HG03139 (cell line): ENCODE data around the gene CDH13.

ENCODE experiments used
- ATAC-seq: cut with Tn5 transposase; IDR thresholded peaks from one replicate; pipeline ENCODE4 v1.9.1; 2021; ENCODE audit not compliant: unreplicated experiment

Gene CDH13

DNA sequence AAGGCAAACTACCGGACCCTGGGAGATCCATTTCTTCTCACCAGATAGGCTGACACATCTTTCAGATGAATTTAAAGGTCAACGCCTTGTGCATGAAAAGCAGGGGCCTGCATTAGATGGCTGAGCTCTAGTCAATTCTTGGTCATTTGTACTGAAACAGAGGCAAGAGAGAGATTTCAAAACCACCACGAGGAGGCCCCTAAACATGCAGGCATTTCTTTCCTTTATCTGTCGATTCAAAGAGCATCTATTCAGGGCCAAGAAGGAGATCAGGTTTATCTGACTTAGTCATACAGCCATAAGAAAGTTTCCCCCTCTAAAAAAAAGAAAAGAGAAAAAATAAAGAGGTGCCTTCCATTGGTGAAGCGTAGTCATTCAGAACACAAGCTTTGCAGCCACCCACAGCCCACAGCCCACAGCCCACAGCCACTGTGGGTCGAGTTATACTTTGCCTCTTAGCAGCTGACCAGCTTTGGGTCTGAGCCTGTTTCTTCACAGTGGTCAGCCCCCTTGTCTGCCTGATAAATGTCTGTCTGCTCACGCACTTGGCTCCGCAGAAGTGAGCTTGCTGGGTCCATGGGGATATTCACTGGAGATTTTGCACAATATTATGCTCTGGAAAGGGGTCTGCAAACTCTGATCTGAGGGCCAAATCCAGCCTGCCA is 207.5 kb downstream of the CDH13 start:
- ATAC-seq = no peak

DNA sequence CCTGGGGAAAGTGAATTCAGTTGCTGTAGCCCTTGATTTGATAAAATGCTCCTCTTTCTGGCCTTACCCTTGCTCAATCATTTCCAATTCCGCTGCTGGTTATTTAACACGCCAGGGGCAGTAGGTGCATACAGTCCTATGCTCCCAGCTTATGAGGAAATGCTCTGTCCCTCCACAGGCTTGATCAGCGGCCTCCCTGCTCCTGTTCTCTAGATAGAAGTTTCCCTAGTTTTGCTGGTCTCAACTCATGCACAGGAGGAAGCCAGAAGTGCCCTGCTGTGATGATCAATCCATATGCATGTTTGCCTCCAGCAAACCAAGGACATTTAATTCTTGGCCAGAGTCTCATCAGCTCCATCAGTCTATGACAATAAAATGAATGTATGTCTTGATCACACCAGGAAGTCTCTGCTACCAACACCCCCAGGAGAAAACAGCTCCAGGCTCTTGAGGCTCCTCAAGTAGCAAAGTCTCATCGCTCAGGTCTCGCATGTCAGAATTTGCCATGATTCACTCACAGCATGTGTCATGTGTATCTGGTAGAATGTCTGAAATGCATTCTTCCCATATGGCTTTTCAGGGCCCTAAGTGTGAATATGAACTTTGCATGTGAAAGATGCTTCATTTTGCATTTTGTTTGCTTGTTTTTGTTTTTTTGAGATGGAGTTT is 208.9 kb downstream of the CDH13 start:
- no peak for ATAC-seq

DNA sequence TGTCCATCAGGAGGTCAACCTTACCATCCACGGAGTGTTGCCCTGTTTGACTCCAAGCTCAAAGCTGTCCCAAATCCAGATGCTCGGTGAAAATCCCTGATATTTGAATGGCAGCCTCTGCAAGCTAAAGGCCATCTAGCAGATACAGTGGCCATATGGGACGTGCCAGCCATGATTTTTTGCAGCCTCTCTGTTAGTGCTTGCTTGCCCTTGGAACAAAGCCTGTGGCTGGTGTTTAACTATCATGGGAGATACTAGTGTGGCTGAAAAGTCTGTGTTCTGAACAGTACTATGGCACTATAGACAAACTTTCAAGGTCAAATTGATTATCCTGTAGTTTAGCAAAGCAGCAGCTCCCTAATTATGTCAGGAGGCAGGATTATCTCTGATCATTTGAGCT is 214.3 kb downstream of the CDH13 start:
- ATAC-seq = no peak

DNA sequence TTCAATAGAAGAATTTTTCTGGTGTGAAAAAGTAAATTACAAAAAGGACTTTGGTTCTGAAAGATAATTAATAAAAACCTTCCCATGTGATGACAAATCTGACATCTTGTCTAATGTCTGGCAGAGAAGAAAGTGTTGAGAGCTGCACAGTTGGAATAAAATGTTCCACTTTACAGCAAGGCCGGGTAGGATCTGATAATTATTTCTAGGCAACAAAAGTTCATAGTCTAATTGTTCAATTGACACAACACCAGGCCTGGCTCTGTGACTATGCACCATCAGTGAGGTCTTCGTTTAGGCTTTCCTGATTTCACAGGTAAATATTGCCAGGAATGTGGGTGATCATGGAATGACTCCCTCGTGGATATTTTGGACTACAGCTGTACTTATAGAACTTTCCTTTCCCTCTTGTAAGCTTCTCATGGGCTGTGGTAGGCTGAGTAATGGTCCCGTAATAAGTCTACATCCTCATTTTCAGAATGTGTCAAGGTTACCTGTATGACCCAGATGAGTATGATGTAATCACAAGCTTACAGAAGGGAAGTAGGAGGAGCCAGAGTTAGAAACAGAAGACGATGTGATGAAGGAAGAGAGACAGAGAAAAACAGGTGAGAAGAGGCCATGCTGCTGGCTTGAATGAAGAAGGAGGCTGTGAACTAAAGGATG is 217.0 kb downstream of the CDH13 start:
- no peak for ATAC-seq

DNA sequence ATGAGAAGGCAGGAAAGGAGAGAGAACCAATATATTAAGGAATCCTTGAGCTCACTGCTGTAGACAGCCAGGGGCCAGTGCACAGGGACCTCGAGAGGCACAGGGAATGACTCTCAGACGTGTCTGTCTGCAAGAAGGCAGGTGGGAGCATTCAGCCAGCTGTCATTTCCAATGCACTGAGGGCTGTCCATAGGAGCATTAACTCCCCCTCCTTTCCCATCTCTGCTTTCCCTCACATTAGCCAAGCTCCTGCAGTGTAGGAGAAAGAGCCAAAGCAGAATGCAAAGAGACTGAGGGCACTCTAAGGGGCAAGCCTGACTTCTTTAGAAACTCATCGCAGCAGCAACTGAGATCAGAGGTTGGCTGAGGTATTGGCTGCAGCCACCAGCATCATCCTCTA is 218.3 kb downstream of the CDH13 start:
- no peak for ATAC-seq

DNA sequence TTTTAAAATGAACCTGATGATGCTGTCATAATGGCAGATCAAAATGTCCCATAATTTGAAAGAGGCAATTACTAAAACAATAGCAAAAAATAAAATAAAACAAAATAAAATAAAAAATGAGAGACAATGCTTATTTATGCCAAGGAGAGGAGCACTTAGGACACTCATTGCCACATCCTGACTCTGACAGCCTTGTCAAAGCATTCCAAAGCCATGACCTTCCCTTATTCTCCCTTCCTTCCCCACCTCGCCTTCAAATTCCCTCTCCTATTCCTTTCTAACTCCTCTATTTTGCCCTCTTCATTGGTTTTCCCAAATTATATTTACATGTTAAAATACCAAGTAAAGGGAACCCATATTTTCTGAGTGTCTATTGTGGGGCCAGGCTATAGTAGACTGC is 220.0 kb downstream of the CDH13 start:
- no peak for ATAC-seq

DNA sequence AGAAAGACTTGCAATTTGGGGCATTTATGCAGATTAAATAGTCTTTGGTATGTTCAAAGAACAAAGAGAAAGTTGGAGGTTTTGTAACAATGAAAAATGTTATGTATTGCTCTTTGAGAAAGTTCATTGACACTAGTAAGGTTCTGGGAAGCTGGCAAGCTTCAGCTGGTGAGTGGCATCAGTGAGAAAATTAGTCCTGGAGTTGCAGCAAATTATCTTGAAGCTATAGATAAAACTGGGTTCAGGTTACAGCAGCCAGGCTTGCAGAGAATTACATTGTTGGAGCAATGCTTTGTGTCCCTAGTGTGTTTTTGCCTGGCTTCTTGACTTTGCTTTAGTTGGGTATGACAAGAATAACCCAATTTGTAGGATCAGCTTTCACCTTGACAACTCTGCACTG is 221.2 kb downstream of the CDH13 start:
- ATAC-seq = no peak

DNA sequence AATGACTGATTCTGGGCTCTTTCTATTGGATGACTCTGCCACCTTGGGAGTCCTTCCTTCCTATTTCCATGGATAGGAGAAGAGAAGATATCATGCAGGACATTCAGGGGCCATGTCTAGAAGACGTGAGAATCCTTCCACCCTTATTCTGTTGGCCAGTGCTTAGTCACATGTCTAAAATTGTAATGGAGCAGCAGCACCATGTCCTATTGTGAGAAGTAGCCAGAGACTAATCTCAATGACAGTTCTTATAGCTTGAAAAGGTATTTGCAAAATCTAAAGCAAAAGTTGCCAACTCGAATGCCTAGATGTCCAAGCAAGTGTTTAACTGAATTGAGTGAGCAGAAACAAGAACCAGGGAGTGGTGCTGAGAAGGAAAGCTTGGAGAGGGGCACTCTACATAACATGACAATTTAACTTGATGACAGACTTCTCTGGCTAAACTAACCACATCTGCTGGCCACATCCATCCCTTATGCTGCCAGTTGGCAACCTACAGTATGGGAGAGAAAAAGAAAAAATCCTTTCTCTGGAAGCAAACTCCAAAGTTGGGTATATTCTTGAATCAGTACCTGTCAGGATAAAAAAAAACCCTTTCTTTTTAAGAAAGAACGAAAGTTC is 225.7 kb downstream of the CDH13 start:
- no peak for ATAC-seq

DNA sequence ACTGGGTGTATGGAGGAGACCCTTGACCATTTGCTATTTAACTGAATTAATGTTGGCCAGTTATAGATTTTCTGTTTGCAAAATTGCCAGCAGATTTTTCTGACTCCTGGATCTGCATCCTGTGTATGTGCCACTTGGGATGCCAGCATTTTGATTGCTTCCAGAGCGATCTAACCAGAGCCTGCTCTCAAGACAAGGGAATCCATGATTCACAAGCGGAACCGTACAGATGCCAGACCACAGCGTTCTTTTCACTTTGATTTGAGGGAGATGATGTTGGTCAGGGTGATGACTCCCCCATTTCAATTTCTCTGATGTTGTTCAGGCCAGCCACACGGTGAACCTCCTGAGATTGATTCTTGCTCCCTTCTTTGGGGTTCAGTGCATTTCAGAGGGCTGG is 228.7 kb downstream of the CDH13 start:
- no peak for ATAC-seq

DNA sequence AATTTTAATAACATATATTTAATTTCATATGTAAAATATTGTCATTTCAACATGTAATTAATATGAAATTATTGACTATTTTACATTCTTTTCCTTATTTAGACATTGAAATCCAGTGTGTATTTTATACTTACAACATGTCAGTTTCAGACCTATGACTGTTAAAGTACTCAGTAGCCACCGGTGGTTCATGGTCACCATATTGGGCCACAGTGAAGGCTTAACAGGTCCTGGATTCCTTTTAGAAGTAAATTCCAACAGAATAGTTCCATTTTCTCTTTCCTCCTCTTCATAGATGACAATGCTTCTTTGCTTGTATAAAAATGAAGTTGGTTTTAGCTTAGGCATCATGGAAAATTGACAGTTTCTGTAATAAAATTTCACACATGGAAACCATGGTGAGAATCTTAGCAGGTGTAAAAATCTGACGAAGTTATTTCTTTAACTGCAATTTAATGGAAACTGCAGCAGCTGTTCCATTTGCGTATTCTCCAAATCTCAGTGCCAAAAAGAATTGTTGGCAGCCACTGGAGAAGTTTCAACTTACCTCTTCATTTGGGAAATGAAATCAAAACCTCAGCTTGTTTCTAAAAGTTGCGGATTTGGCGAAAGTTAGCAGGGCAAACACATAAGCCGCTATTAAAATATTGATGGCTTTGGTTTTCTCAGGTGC is 231.1 kb downstream of the CDH13 start:
- no peak for ATAC-seq

DNA sequence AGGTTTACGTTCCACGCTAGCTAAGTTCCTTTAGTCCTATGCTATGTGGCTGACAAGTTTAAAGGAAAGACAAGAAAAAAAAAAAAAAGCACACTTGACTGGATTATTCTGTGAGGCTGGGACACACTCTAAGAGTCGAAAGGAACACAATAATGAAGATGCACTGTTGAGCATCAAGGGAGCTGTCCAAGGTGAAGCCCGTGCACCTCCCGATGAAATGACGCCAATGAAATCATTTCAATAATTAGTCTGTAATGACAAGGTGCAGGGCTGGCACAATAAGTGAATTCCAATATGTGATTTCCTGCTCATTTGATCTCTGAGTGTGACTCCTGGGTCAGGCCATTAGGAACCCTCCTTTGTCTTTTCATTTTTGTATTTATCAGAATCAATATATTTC is 232.9 kb downstream of the CDH13 start:
- no peak for ATAC-seq

DNA sequence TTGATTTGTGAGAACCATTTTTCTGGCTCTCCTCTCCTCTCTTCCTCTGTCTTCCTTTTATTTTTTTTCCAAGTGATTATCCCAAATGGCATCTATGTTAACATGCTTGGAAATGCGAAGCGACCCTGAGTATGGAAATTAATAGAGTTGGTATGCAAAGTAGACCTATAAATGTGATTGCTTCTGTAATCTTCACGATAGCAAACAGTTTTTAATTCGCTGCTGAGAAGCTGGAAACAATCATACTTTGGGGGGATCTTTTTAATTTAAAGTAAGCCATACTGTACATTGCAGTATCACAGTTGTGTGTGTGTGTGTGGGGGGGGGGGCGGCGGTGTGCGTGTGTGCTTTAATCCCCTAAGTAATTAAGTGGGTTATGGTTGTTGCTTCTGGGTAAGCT is 233.3 kb downstream of the CDH13 start:
- ATAC-seq = no peak

DNA sequence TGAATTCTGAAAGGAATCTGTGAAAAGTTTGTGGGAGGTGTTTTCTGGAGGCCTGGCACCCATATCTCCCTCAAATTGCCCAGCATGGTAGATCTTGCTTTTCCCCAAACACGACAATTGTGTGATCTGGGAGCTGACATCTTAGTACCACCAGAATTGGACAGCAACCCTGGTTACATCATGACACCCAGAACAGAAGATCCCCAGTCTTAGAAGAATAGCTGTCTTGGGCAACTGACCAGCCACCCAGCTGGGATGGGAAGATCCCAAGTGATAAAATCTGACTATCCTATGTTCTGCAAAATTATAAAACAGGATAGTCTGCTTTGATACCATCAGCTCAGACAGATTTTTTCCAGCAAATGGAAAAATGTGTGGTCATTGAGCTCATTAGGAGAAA is 235.3 kb downstream of the CDH13 start:
- no peak for ATAC-seq

DNA sequence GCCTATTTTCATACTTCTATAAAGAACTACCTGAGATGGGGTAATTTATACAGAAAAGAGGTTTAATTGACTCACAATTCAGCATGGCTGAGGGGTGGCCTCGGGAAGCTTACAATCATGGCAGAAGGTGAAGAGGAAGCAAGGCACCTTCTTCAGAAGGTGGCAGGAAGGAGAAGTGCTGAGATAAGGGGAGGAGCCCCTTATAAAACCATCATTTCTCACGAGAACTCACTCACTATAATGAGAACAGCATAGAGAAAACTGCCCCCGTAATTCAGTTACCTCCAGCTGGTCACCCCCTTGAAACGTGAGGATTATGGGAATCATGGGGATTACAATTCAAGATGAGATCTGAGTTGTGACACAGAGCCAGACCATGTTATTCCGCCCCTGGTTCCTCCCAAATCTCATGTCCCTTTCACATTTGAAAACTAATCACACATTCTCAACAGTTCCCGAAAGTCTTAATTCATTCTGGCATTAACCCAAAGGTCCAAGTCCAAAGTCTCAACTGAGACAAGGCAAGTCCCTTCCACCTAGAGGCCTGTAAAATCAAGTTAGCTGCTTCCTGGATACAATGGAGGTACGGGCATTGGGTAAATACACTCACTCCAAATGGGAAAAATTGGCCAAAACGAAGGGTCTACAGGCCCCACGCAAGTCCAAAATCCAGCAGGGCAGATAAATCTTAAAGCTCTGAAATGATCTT is 237.7 kb downstream of the CDH13 start:
- ATAC-seq = no peak

DNA sequence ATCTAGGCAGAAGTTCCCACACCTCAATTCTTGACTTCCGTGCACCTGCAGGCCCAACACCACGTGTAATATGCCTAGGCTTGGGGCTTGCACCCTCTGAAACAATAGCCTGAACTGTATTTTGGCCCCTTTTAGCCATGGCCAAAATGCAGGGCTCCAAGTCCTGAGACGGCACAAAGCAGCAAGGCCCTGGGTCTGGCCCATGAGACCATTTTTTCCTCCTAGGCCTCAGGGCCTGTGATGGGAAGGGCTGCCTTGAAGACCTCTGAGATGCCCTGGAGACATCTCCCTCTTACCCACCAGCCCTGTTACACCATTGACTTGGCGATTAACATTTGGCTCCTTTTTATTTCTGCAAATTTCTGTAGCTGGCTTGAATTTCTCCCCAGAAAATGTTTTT is 238.6 kb downstream of the CDH13 start:
- ATAC-seq = no peak

DNA sequence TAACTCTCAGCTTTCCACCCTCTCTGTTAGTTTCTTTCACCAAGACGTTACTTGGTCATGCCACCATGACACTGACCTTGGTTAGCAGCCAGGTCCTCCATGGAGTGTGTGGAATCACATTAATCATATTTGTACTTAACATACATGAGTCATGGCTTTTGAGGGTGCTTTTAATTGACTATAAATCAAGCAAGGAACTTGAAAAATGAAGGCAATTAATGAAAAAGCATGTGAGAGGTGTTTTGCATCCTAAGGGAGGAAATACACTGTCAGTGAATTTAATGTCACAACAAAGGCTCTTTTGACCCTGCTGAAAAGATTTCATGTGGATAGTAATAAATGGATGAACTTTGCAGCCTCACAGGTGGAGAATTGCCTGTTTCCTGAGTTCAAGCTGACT is 240.7 kb downstream of the CDH13 start:
- ATAC-seq = no peak

DNA sequence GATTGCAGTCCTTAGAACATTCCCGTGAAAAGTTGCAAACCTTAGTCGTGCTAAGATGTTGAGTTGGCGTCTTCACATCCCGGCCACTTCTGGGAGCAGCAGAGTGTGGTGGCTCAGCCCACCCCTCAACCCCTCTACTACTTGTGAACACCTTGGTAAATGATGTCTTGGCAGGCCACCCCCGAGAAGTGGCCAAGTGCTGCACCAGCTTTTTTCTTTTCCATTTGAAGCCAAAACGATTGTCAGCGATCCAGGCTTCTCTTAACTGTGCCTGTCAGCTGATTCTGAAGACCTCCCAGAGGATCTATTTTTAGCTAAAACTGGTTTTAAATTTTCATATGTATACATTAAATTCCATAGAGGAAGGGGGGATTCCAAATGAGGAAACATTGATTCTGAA is 247.5 kb downstream of the CDH13 start:
- ATAC-seq = no peak

DNA sequence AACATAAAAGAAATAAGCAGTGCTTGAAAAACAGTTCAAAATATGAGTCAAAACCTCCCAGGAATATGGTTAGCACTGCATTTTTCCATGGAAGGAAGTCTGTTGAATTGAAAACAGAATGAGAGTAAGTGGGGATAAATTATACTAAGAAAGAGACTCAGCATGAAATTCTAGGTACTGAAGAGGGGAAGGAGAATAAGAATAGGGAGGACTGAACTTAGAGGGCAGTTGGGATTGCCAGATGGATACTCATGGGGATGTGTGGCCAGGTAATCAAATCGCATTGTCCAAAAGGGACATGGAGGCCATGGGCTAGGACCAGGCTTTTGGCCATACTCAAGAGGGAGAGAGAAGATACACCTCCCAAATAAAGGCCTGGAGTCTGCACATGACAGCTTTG is 247.9 kb downstream of the CDH13 start:
- no peak for ATAC-seq

DNA sequence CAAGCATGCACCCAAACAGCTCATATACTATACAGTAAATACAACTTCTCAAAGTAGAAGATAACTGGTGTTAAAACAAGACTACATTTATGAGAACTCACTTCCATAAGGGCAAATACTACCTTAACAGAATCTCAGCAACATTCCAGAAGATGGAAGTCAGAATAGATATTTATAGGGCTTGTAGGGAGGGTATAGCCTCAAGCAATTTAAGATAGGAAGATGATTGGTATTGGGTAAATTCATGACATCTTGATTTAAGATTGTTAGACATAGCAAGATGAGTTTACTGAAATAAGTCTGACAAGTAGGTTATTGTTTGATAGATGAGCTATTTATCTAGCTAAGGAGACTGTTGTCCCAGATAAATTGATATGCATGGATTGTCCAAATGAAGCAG is 250.2 kb downstream of the CDH13 start:
- no peak for ATAC-seq

DNA sequence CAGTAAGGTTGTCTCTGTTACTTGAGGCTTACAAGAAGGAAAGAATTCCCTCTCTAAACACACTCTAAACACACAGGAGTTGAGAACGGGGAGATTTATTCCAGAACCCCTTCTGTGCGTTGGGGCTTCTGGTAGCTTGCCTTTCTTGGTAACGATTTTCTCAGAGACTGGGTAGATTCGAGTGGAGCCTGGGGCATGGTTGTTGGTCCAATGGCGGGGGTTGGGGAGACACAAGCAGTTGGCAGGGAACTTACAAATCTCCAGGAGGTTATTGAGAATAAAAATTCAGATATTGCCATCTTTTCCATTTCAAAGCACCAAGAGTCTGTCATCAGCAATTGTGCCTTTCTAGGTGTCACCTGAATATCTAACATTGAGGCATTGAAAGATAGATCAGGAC is 251.7 kb downstream of the CDH13 start:
- no peak for ATAC-seq

DNA sequence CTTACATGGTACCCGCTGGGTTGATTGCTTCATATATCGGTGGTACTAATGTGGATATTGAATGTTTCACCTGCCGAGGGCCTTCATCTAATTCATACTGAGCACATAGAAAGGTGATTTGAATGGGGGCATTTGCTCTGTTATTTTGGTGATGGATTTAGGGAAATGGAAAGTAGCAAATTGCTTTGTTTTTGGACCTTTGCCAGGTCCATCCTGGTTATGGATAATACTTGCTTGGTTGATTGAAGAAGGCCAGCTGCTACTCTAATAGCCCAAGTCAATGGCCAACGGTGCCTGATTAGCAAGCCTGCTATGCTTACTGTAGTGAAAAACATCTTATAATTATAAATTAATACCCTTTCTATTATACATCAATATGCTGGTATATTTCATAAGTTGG is 253.6 kb downstream of the CDH13 start:
- ATAC-seq = no peak
